Lower leg skin (tissue), 3 donors: ENCODE data around the gene TSC2.

ENCODE experiments used
- CTCF ChIP-seq, 3 donors: fragments of 450-650 bp; IDR thresholded peaks; one replicate each; pipeline ENCODE4 v1.5.1; 2016; ENCODE audit warnings: antibody characterized with exemption in 3 of 3, mild to moderate bottlenecking in 3 of 3, moderate library complexity in 2 of 3
- POLR2A ChIP-seq, 2 donors: fragments of 450-650 bp; IDR thresholded peaks; one replicate each; pipeline ENCODE4 v1.6.1; 2016 to 2017; ENCODE audit warnings: antibody characterized with exemption in 2 of 2, mild to moderate bottlenecking in 1 of 2, moderate library complexity in 1 of 2

GRCh38 chr16:2019921-2020831, 27.6 kb upstream of the TSC2 start:
- no peak for TF ChIP-seq CTCF (IDR thresholded peaks at IDR 0.05)
- no peak for TF ChIP-seq POLR2A (IDR thresholded peaks at IDR 0.05)
